ENCODE results near the gene MBLAC2.

The MBLAC2 gene

GRCh38 chr5:90446961-90447360, 27.6 kb downstream of the MBLAC2 start:
- no peak for DNase-seq

- no peak for DNase-seq
These were observed 33.9 kb downstream of the MBLAC2 start for GRCh38 chr5:90440644-90441043.

- DNase-seq, result no peak
These were observed 36.5 kb downstream of the MBLAC2 start for GRCh38 chr5:90438100-90438499.

- DNase-seq, result no peak
These were observed 36.9 kb downstream of the MBLAC2 start for GRCh38 chr5:90437663-90438062.

GRCh38 chr5:90434116-90434714, 40.4 kb downstream of the MBLAC2 start:
- peak; percentile 32 to 36 for DNase-seq

- DNase-seq, result no peak
These were observed 50.3 kb downstream of the MBLAC2 start for GRCh38 chr5:90424245-90424644.

- no peak for DNase-seq
These were observed 53.4 kb downstream of the MBLAC2 start for GRCh38 chr5:90421136-90421535.

- DNase-seq, result no peak
These were observed 56.4 kb downstream of the MBLAC2 start for GRCh38 chr5:90418214-90418613.

GRCh38 chr5:90410178-90410762, 64.3 kb downstream of the MBLAC2 start:
- peak in 1 of 2 experiments; percentile 15 for DNase-seq

GRCh38 chr5:90409318-90410177, 65.0 kb downstream of the MBLAC2 start, which contains the start of gene CETN3:
CETN3 (minus strand) TSS chr5:90409756; CDS start chr5:90409661, 95 bp downstream.
- peak; percentile 94 to 97 for DNase-seq

- peak in 1 of 2 experiments; percentile 33 for DNase-seq
These were observed 65.8 kb downstream of the MBLAC2 start for GRCh38 chr5:90408571-90409317.
